ENCODE data around the gene DDX59. TPM values are rescaled to one million over a fixed set of nuclear protein-coding genes. Genes with fewer than 3 reads are reported as not detected.

Gene DDX59
- total and polyA plus RNA-seq, 10 of the 15 experiments (the other 5 are each of a cell fraction or from before 2014, with no cell fraction given) = 17.3 to 42.1 (median 23.6) TPM

GRCh38 chr1:200669314-200670241, at the start of gene DDX59 (continued):
- TF ChIP-seq BHLHE40 (IDR thresholded peaks at IDR 0.05; ENCODE audit: borderline replicate concordance in 1 of 2, low read depth in 2 of 2, low read length in 1 of 2) (peak; percentile 41 to 89; a peak in 3 of 4 replicates), YBX1 (IDR thresholded peaks at IDR 0.05) (no peak), PAX8 (IDR thresholded peaks at IDR 0.05) (no peak), SMARCA5 (IDR thresholded peaks at IDR 0.05) (peak; percentile 67; the same call in 1 of the 2 replicates), SIN3A (IDR thresholded peaks at IDR 0.05; ENCODE audit: low read depth, low read length) (no peak), HCFC1 (IDR thresholded peaks at IDR 0.05; ENCODE audit: low read length) (no peak), POLR2AphosphoS2 (IDR thresholded peaks at IDR 0.05; ENCODE audit: low read depth, low read length) (no peak), TCF3 (IDR thresholded peaks at IDR 0.05; ENCODE audit: borderline replicate concordance, insufficient read depth, low read depth, low read length) (no peak; the same call in 1 of the 2 replicates), TCF12 (IDR thresholded peaks at IDR 0.05; ENCODE audit: low read depth, low read length) (peak; percentile 25; the same call in 1 of the 2 replicates), NRF1 (conservative IDR thresholded peaks at IDR 0.05; ENCODE audit: low read depth, low read length) (no peak), GABPA (IDR thresholded peaks at IDR 0.05; ENCODE audit: low read depth) (no peak), PAX5 (IDR thresholded peaks at IDR 0.05; ENCODE audit: borderline replicate concordance, low read depth, low read length) (no peak; the same call in none of the 2 replicates), SRF (IDR thresholded peaks at IDR 0.05; ENCODE audit: low read depth in 2 of 2, low read length in 2 of 2) (no peak), NBN (IDR thresholded peaks at IDR 0.05) (peak; percentile 76; the same call in 1 of the 2 replicates), ZNF622 (IDR thresholded peaks at IDR 0.05) (no peak)
- TF ChIP-seq, protein P1, sequence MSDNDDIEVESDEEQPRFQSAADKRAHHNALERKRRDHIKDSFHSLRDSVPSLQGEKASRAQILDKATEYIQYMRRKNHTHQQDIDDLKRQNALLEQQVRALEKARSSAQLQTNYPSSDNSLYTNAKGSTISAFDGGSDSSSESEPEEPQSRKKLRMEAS (IDR thresholded peaks at IDR 0.05; ENCODE audit: low read depth, low read length) = peak; percentile 36; the same call in 1 of the 2 replicates
- TF ChIP-seq, protein P2, sequence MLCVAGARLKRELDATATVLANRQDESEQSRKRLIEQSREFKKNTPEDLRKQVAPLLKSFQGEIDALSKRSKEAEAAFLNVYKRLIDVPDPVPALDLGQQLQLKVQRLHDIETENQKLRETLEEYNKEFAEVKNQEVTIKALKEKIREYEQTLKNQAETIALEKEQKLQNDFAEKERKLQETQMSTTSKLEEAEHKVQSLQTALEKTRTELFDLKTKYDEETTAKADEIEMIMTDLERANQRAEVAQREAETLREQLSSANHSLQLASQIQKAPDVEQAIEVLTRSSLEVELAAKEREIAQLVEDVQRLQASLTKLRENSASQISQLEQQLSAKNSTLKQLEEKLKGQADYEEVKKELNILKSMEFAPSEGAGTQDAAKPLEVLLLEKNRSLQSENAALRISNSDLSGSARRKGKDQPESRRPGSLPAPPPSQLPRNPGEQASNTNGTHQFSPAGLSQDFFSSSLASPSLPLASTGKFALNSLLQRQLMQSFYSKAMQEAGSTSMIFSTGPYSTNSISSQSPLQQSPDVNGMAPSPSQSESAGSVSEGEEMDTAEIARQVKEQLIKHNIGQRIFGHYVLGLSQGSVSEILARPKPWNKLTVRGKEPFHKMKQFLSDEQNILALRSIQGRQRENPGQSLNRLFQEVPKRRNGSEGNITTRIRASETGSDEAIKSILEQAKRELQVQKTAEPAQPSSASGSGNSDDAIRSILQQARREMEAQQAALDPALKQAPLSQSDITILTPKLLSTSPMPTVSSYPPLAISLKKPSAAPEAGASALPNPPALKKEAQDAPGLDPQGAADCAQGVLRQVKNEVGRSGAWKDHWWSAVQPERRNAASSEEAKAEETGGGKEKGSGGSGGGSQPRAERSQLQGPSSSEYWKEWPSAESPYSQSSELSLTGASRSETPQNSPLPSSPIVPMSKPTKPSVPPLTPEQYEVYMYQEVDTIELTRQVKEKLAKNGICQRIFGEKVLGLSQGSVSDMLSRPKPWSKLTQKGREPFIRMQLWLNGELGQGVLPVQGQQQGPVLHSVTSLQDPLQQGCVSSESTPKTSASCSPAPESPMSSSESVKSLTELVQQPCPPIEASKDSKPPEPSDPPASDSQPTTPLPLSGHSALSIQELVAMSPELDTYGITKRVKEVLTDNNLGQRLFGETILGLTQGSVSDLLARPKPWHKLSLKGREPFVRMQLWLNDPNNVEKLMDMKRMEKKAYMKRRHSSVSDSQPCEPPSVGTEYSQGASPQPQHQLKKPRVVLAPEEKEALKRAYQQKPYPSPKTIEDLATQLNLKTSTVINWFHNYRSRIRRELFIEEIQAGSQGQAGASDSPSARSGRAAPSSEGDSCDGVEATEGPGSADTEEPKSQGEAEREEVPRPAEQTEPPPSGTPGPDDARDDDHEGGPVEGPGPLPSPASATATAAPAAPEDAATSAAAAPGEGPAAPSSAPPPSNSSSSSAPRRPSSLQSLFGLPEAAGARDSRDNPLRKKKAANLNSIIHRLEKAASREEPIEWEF (IDR thresholded peaks at IDR 0.05; ENCODE audit: insufficient replicate concordance, low read depth, low read length) = no peak
- TF ChIP-seq, protein P3, sequence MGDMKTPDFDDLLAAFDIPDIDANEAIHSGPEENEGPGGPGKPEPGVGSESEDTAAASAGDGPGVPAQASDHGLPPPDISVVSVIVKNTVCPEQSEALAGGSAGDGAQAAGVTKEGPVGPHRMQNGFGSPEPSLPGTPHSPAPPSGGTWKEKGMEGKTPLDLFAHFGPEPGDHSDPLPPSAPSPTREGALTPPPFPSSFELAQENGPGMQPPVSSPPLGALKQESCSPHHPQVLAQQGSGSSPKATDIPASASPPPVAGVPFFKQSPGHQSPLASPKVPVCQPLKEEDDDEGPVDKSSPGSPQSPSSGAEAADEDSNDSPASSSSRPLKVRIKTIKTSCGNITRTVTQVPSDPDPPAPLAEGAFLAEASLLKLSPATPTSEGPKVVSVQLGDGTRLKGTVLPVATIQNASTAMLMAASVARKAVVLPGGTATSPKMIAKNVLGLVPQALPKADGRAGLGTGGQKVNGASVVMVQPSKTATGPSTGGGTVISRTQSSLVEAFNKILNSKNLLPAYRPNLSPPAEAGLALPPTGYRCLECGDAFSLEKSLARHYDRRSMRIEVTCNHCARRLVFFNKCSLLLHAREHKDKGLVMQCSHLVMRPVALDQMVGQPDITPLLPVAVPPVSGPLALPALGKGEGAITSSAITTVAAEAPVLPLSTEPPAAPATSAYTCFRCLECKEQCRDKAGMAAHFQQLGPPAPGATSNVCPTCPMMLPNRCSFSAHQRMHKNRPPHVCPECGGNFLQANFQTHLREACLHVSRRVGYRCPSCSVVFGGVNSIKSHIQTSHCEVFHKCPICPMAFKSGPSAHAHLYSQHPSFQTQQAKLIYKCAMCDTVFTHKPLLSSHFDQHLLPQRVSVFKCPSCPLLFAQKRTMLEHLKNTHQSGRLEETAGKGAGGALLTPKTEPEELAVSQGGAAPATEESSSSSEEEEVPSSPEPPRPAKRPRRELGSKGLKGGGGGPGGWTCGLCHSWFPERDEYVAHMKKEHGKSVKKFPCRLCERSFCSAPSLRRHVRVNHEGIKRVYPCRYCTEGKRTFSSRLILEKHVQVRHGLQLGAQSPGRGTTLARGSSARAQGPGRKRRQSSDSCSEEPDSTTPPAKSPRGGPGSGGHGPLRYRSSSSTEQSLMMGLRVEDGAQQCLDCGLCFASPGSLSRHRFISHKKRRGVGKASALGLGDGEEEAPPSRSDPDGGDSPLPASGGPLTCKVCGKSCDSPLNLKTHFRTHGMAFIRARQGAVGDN (IDR thresholded peaks at IDR 0.05) = peak; percentile 71
- TF ChIP-seq, protein P4, sequence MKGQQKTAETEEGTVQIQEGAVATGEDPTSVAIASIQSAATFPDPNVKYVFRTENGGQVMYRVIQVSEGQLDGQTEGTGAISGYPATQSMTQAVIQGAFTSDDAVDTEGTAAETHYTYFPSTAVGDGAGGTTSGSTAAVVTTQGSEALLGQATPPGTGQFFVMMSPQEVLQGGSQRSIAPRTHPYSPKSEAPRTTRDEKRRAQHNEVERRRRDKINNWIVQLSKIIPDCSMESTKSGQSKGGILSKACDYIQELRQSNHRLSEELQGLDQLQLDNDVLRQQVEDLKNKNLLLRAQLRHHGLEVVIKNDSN (IDR thresholded peaks at IDR 0.05; ENCODE audit: borderline replicate concordance, extremely low read length, insufficient read depth, low read depth, low read length) = no peak

All from GM12878 (cell line).